SJSA1 (cell line): Measurements from ENCODE around the gene PLEKHA4. TPM values are rescaled to one million over a fixed set of nuclear protein-coding genes. Genes with fewer than 3 reads are reported as not detected.
"Not testable (repeated sequence)": the region's sequence is repeated elsewhere in the genome, so short reads cannot be mapped to it uniquely, and the experiment has no call there.

ENCODE experiments used
- DNase-seq, 2 experiments: peaks; one replicate each; pipeline ENCODE4 v3.0.0-alpha.2; 2015 to 2020; ENCODE audit warnings: low spot score in 2 of 2, low read depth in 1 of 2
- H3K27ac ChIP-seq: fragments of 250-450 bp; sonication (Bioruptor Pico); 2 replicates; pipeline ENCODE4 v1.5.1; 2020; ENCODE audit warnings: mild to moderate bottlenecking, moderate library complexity
- H3K27me3 ChIP-seq: fragments of 250-450 bp; sonication (Bioruptor Pico); replicated peaks from 2 replicates; pipeline ENCODE4 v1.5.1; 2020; ENCODE audit warnings: mild to moderate bottlenecking, moderate library complexity
- H3K36me3 ChIP-seq: fragments of 250-450 bp; sonication (Bioruptor Pico); 2 replicates; pipeline ENCODE4 v1.5.1; 2020; ENCODE audit warnings: mild to moderate bottlenecking
- H3K4me1 ChIP-seq: fragments of 250-450 bp; sonication (Bioruptor Pico); replicated peaks from 2 replicates; pipeline ENCODE4 v1.6.1; 2021; ENCODE audit warnings: mild to moderate bottlenecking
- H3K4me3 ChIP-seq: fragments of 250-450 bp; sonication (Bioruptor Pico); 2 replicates; pipeline ENCODE4 v1.5.1; 2020; ENCODE audit warnings: mild to moderate bottlenecking
- H3K9me3 ChIP-seq: fragments of 250-450 bp; sonication (Bioruptor Pico); replicated peaks from 2 replicates; pipeline ENCODE4 v1.5.1; 2020; ENCODE audit warnings: mild to moderate bottlenecking
- total RNA-seq: library from RNA; depleted of rRNA; stranded (reverse); fragments of >200 nt; shearing (Covaris generic); gene quantifications from 2 replicates; pipeline ENCODE4 v1.2.3, GENCODE V29; 2014

PLEKHA4 gene
- total RNA-seq, 1 experiment from 2014 or later, result 3.5 TPM

DNA sequence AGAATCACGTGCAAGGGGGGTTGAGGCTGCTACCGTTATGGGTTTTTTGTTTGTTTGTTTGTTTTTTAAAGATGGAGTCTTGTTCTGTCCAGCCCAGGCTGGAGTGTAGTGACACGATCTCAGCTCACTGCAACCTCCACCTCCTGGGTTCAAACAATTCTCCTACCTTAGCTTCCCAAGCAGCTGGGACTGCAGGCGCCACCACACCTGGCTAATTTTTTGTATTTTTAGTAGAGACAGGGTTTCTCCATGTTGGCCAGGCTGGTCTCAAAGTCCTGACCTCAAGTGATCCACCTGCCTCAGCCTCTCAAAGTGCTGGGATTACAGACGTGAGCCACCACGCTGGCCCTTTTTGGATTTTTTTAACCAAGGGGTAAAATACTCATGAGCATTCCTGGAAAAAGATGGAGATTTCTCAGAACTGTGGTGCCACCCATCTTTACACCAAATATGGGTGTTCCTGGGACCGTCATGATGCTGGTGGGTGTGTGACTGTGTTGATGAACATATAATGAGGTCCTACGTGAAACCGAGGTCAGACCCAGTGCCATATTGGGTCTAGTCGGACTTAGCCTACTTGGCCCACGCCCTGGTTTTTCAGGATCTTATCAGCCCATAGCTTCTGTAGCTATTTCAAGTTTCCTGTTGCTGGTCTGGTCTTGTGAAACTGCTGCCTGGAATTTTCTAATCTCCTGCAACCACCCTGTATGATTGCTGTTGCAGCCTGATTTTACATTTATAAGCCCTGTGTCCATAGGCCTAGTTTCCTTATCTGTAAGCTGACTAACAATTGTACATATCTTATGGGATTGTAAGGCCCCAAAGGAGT, 10.0 kb upstream of the PLEKHA4 start:
- peaks cover 64% of the 10 kb centered on the region for H3K36me3 ChIP-seq
- no peak overlapping the region for H3K4me3 ChIP-seq
- H3K9me3 ChIP-seq, result no peaks in the 10 kb centered on the region
- peaks cover 36% of the 10 kb centered on the region for H3K4me1 ChIP-seq
- DNase-seq, result peak in 1 of 2 experiments; percentile 30
- no peak overlapping the region for H3K27ac ChIP-seq
- no peaks in the 10 kb centered on the region for H3K27me3 ChIP-seq

DNA sequence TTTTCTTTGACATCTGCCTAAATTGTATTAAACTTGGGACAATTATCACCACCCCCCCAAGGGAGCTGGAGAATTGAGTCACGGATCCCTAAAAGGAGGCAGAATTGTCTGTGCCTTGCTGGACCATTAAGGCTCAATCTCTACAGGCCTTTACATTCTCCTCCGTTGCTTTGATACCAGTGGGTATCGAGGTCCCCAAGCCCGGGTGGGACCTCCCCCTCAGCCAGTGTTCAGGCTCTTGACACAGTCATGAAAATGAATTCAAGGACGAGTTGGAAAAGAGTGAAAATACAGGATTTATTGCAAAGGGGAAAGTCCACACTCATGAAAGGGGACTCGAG, 9.4 kb upstream of the PLEKHA4 start:
- Histone ChIP-seq H3K9me3 (no peaks in the 10 kb centered on the region), H3K27ac (no peak overlapping the region)
- peak in 1 of 2 experiments; percentile 11 for DNase-seq

DNA sequence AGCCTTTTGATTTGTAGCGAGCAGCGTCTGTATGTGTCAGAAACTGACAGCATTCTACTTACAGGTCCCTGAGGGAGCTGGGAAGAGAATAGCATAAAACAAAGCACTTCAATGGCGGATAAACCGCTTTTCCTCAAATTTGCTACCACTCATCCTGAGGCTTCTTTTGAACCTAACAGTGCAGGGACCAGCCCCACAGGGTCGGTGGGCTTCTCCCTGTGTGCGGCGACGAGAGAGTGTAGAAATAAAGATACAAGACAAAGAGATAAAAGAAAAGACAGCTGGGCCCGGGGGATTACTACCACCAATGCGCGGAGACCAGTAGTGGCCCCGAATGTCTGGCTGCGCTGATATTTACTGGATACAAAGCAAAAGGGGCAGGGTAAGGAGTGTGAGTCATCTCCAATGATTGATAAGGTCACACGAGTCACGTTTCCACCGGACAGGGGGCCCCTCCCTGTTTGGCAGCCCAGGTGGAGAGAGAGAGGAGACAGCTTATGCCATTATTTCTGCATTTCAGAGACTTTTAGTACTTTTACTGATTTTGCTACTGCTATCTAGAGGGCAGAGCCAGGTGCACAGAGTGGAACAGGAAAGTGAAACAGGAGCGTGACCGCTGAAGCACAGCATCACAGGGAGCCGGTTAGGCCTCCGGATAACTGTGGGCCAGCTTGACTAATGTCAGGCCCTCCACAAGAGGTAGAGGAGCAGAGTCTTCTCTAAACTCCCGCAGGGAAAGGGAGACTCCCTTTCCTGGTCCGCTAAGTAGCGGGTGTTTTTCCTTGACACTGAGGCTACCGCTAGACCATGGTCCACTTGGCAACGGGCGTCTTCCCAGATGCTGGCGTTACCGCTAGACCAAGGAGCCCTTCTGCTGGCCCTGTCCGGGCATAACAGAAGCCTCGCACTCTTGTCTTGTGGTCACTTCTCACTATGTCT, 7.9 kb upstream of the PLEKHA4 start:
- H3K4me3 ChIP-seq, result peak overlapping the region; percentile 95
- DNase-seq, result peak in 1 of 2 experiments; percentile 41
- H3K4me1 ChIP-seq, result peaks cover 39% of the 10 kb centered on the region
- H3K27ac ChIP-seq, result peak overlapping the region; percentile 100
- peaks cover 76% of the 10 kb centered on the region for H3K36me3 ChIP-seq
- H3K27me3 ChIP-seq, H3K9me3 ChIP-seq: not testable (repeated sequence)

More for the DNA sequence above, 9.4 kb upstream of the PLEKHA4 start:
- Histone ChIP-seq H3K27me3 (no peaks in the 10 kb centered on the region), H3K36me3 (peaks cover 70% of the 10 kb centered on the region), H3K4me3 (no peak overlapping the region), H3K4me1 (peaks cover 36% of the 10 kb centered on the region)

DNA sequence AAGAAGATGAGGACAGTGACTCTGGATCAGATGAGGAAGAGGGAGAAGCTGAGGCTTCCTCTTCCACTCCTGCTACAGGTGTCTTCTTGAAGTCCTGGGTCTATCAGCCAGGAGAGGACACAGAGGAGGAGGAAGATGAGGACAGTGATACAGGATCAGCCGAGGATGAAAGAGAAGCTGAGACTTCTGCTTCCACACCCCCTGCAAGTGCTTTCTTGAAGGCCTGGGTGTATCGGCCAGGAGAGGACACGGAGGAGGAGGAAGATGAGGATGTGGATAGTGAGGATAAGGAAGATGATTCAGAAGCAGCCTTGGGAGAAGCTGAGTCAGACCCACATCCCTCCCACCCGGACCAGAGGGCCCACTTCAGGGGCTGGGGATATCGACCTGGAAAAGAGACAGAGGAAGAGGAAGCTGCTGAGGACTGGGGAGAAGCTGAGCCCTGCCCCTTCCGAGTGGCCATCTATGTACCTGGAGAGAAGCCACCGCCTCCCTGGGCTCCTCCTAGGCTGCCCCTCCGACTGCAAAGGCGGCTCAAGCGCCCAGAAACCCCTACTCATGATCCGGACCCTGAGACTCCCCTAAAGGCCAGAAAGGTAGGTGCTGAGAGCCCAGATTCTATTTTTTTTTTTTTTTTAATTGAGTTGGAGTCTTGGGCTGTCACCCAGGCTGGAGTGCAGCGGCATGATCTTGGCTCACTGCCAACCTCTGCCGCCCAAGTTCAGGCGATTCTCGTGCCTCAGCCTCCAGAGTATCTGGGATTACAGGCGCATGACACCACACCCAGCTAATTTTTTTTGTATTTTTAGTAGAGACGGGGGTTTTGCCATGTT, 6.1 kb upstream of the PLEKHA4 start:
- DNase-seq, result peak in 1 of 2 experiments; percentile 76
- Histone ChIP-seq H3K27ac (peak overlapping the region; percentile 100), H3K4me3 (peak overlapping the region; percentile 95), H3K27me3 (no peaks in the 10 kb centered on the region), H3K4me1 (peaks cover 35% of the 10 kb centered on the region), H3K9me3 (0 out of 2 replicates have a peak, but pooled peaks cover 2% of the 10 kb centered on the region), H3K36me3 (peaks cover 68% of the 10 kb centered on the region)

DNA sequence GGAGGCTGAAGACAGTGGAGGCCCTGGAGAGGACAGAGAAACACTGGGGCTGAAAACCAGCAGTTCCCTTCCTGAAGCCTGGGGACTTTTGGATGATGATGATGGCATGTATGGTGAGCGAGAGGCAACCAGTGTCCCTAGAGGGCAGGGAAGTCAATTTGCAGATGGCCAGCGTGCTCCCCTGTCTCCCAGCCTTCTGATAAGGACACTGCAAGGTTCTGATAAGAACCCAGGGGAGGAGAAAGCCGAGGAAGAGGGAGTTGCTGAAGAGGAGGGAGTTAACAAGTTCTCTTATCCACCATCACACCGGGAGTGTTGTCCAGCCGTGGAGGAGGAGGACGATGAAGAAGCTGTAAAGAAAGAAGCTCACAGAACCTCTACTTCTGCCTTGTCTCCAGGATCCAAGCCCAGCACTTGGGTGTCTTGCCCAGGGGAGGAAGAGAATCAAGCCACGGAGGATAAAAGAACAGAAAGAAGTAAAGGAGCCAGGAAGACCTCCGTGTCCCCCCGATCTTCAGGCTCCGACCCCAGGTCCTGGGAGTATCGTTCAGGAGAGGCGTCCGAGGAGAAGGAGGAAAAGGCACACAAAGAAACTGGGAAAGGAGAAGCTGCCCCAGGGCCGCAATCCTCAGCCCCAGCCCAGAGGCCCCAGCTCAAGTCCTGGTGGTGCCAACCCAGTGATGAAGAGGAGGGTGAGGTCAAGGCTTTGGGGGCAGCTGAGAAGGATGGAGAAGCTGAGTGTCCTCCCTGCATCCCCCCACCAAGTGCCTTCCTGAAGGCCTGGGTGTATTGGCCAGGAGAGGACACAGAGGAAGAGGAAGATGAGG, 5.3 kb upstream of the PLEKHA4 start:
- peak overlapping the region; percentile 95 for H3K4me3 ChIP-seq
- H3K27ac ChIP-seq, result peak overlapping the region; percentile 100
- no peak for DNase-seq
- peaks cover 62% of the 10 kb centered on the region for H3K36me3 ChIP-seq
- peaks cover 35% of the 10 kb centered on the region for H3K4me1 ChIP-seq
- no peaks in the 10 kb centered on the region for H3K27me3 ChIP-seq
- 0 out of 2 replicates have a peak, but pooled peaks cover 2% of the 10 kb centered on the region for H3K9me3 ChIP-seq

DNA sequence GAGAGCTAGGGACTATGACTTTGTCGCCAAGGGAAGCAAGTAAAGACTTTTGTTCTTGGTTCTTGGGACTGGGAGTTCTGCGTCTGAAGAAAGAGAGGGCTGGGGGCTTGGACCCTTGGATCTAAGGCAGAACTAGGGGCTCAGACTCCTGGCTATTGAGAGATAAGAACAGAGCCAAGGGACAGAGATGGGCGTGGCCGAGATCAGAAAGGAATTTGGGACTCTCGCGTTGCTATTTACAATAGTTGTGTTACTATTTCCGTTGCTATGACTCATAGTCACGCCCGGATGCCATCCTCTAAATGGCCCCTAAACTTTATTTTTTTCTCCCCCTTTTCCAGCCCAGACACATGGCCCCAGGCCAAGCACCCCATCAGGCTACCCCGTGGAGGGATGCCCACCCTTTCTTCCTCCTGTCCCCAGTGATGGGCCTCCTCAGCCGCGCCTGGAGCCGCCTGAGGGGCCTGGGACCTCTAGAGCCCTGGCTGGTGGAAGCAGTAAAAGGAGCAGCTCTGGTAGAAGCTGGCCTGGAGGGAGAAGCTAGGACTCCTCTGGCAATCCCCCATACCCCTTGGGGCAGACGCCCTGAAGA, 4.6 kb upstream of the PLEKHA4 start:
- Histone ChIP-seq H3K27ac (peak overlapping the region; percentile 100), H3K27me3 (no peaks in the 10 kb centered on the region), H3K36me3 (peaks cover 55% of the 10 kb centered on the region), H3K4me3 (peak overlapping the region; percentile 95), H3K4me1 (peaks cover 43% of the 10 kb centered on the region), H3K9me3 (0 out of 2 replicates have a peak, but pooled peaks cover 5% of the 10 kb centered on the region)
- peak; percentile 94 to 95 for DNase-seq

DNA sequence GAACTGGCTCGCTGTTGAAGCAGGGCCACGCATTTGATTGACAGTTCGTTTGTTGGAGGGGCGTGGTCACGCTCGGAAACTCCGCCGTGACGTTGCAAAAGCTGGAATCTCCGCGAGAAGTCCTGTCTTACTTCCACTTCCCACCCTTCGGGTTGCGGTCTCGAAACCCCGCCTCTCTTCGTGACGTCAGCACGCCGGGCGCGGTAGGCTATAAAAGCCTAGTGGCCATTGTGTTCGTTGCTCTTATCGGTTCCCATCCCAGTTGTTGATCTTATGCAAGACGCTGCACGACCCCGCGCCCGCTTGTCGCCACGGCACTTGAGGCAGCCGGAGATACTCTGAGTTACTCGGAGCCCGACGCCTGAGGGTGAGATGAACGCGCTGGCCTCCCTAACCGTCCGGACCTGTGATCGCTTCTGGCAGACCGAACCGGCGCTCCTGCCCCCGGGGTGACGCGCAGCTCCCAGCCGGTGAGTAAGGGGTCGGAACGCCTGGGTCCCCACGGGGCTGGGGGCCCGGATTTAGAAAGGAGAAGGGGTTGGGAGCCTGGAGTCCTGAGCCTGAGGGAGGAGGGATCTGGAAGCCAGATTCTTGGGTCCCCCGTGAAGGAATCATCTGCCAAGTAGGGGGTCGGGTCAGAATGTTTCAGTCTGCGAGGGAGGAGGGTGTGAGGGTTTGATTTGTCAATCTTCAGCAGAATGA, 3.9 kb upstream of the PLEKHA4 start, which contains the start of gene PPP1R15A:
PPP1R15A (plus strand) TSS at position 240 of the 702 bp plus-strand sequence. CDS start 813 bp downstream, outside the sequence.
- 0 out of 2 replicates have a peak, but pooled peaks cover 5% of the 10 kb centered on the region for H3K9me3 ChIP-seq
- H3K27me3 ChIP-seq, result no peaks in the 10 kb centered on the region
- peaks cover 49% of the 10 kb centered on the region for H3K4me1 ChIP-seq
- H3K36me3 ChIP-seq, result peaks cover 49% of the 10 kb centered on the region
- peak within 1 kb of the TSS; percentile 95 for H3K4me3 ChIP-seq
- H3K27ac ChIP-seq, result peak within 1 kb of the TSS; percentile 100
- peak; percentile 97 to 99 for DNase-seq

DNA sequence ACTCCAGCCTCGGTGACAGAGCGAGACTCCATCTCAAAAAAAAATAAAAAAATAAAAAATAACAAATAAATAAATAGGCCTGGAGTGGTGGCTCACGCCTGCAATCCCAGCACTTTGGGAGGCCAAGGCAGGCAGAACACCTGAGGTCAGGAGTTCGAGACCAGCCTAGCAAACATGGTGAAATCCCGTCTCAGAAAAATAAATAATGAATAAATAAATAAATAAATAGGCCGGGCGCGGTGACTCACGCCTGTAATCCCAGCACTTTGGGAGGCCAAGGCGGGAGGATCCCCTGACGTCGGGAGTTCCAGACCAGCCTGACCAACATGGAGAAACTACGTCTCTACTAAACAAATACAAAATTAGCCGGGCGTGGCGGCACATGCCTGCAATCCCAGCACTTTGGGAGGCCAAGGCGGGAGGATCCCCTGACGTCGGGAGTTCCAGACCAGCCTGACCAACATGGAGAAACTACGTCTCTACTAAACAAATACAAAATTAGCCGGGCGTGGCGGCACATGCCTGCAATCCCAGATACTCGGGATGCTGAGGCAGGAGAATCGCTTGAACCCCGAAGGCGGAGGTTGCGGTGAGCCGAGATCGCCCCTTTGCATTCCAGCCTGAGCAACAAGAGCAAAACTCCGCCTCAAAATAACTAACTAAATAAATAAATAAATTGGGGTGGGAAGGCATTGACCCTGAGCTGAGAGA, 3.2 kb upstream of the PLEKHA4 start:
- Histone ChIP-seq H3K36me3 (peaks cover 44% of the 10 kb centered on the region), H3K4me1 (peaks cover 51% of the 10 kb centered on the region), H3K27ac (peak overlapping the region; percentile 100), H3K4me3 (peak overlapping the region; percentile 95)
- not testable (repeated sequence) for DNase-seq, H3K9me3 ChIP-seq, H3K27me3 ChIP-seq

DNA sequence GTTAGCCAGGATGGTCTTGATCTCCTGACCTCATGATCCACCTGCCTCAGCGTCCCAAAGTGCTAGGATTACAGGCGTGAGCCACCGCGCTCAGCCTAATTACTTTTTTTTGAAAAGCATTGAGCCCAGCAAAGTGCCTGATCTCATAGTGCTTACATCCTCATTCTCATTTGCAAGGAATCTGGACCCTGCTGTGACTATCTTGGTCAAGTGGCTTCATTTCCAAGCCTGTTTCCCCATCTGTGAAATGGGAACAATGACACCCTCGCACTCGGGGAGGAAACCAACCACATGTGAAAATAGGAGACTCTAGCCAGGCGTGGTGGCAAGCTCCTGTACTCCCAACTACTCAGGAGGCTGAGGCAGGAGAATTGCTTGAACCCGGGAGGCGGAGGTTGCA, 1.6 kb upstream of the PLEKHA4 start:
- no peak for DNase-seq
- no peak overlapping the region for H3K27ac ChIP-seq
- 0 out of 2 replicates have a peak, but pooled peaks cover 5% of the 10 kb centered on the region for H3K9me3 ChIP-seq
- H3K4me3 ChIP-seq, result no peak overlapping the region
- peaks cover 28% of the 10 kb centered on the region for H3K36me3 ChIP-seq
- H3K4me1 ChIP-seq, result peaks cover 39% of the 10 kb centered on the region
- no peaks in the 10 kb centered on the region for H3K27me3 ChIP-seq

DNA sequence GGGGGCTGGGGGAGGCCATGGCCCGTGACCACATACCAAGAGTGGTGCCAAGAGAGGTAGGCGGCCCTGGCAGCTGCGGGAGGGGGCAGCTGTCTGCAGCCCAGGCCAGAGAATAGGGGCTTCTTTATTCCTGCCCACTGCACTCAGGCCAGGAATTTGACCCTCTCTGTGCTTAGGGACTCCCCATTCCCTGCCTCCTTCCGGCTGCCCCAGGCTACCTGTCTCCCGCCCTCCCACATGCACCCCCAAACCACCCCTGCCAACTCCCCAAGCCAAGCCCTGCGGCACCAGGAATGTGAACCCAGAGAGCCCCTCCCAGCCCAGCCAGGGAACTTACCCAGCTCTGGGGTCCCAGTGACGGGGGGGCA, 687 bp downstream of the PLEKHA4 start:
- Histone ChIP-seq H3K27me3 (no peaks in the 10 kb centered on the region), H3K4me1 (peaks cover 23% of the 10 kb centered on the region), H3K27ac (peak overlapping the region; percentile 77), H3K36me3 (peaks cover 9% of the 10 kb centered on the region), H3K9me3 (0 out of 2 replicates have a peak, but pooled peaks cover 5% of the 10 kb centered on the region), H3K4me3 (peak overlapping the region; percentile 38)
- no peak for DNase-seq

DNA sequence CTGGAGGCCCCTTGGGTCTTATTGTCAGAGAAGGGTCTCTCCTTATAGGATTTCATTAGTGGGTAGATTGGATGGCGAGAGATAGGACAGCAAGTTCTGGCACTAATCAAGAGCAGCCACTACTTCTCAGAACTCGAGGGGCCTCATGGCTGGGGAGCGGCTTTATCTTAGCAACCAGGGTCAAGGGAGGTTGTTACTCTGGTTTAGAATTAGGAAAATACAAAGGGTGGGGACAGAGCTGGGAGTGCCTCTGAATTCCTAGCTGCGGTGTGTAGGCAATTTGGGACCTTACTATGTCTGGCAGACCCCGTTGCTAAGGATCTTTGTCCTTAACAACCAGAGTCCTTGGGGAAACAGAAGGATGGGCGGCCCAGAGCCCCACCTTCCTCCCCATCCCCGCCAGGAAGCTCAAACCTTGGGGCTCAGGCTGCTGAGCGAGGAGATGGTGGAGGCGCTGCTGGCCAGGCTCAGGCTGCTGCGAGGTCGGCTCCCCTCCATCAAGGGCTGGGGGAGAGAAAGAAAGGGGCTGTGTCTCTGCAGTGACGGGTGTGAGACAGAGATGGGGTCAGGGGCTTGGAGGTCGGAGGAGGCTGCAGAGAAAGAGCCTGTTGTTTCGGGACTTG, 1.2 kb downstream of the PLEKHA4 start:
- H3K9me3 ChIP-seq, result 0 out of 2 replicates have a peak, but pooled peaks cover 3% of the 10 kb centered on the region
- H3K4me3 ChIP-seq, result peak overlapping the region; percentile 38
- no peak for DNase-seq
- H3K27me3 ChIP-seq, result no peaks in the 10 kb centered on the region
- H3K36me3 ChIP-seq, result peaks cover 4% of the 10 kb centered on the region
- H3K4me1 ChIP-seq, result peaks cover 23% of the 10 kb centered on the region
- no peak overlapping the region for H3K27ac ChIP-seq
